SK-N-SH treated with all-trans-retinoic acid at 6 μM for 48 hours (cell line): Measurements from ENCODE around the gene ABCA1.

Source experiments
- ATAC-seq: fragments of 200-7000 bp; cut with Tn5 transposase; 3 replicates; pipeline ENCODE4 v1.9.1; 2020; ENCODE audit warnings: mild to moderate bottlenecking, moderate library complexity
- ARNTL ChIP-seq: fragments of 450-650 bp; formaldehyde crosslinking; IDR thresholded peaks from 2 replicates; pipeline ENCODE4 v1.5.0; 2020; ENCODE audit warnings: low read depth, mild to moderate bottlenecking, moderate library complexity, borderline replicate concordance
- BACH2 ChIP-seq: fragments of 250-450 bp; sonication (Bioruptor Pico); IDR thresholded peaks from 2 replicates; pipeline ENCODE4 v1.9.0; 2021; ENCODE audit warnings: mild to moderate bottlenecking, borderline replicate concordance
- CREB5 ChIP-seq: fragments of 250-450 bp; sonication (Bioruptor Pico); IDR thresholded peaks from 2 replicates; pipeline ENCODE4 v1.5.1; 2020; ENCODE audit warnings: low read depth, mild to moderate bottlenecking, moderate library complexity
- CSRNP3 ChIP-seq: fragments of 250-450 bp; sonication (Bioruptor Pico); IDR thresholded peaks from 2 replicates; pipeline ENCODE4 v1.5.1; 2021; ENCODE audit warnings: mild to moderate bottlenecking, moderate library complexity
- ESRRG ChIP-seq: fragments of 250-450 bp; sonication (Bioruptor Pico); IDR thresholded peaks from 2 replicates; pipeline ENCODE4 v1.6.1; 2021; ENCODE audit warnings: mild to moderate bottlenecking
- GLIS3 ChIP-seq: fragments of 250-450 bp; sonication (Bioruptor Pico); IDR thresholded peaks from 2 replicates; pipeline ENCODE4 v1.5.0; 2020; ENCODE audit warnings: mild to moderate bottlenecking, moderate library complexity
- ISL1 ChIP-seq: fragments of 250-450 bp; sonication (Bioruptor Pico); IDR thresholded peaks from 2 replicates; pipeline ENCODE4 v2.1.2; 2022; ENCODE audit warnings: mild to moderate bottlenecking, moderate library complexity
- OSR1 ChIP-seq: fragments of 250-450 bp; sonication (Bioruptor Pico); IDR thresholded peaks from 2 replicates; pipeline ENCODE4 v1.8.0; 2022; ENCODE audit warnings: moderate library complexity, mild to moderate bottlenecking, inconsistent platforms
- PATZ1 ChIP-seq: fragments of 250-450 bp; sonication (Bioruptor Pico); IDR thresholded peaks from 2 replicates; pipeline ENCODE4 v1.8.0; 2020; ENCODE audit warnings: mild to moderate bottlenecking, moderate library complexity, borderline replicate concordance
- RARB ChIP-seq: fragments of 250-450 bp; sonication (Bioruptor Pico); IDR thresholded peaks from 2 replicates; pipeline ENCODE4 v1.8.0; 2021; ENCODE audit warnings: mild to moderate bottlenecking, moderate library complexity
- SNAI2 ChIP-seq: fragments of 250-450 bp; sonication (Bioruptor Pico); IDR thresholded peaks from 2 replicates; pipeline ENCODE4 v1.5.0; 2020; ENCODE audit warnings: mild to moderate bottlenecking, moderate library complexity
- TCF4 ChIP-seq: fragments of 250-450 bp; sonication (Bioruptor Pico); IDR thresholded peaks from 2 replicates; pipeline ENCODE4 v1.8.0; 2021; ENCODE audit warnings: mild to moderate bottlenecking, moderate library complexity, borderline replicate concordance
- TOX ChIP-seq: fragments of 250-450 bp; sonication (Bioruptor Pico); IDR thresholded peaks from 2 replicates; pipeline ENCODE4 v1.8.0; 2021; ENCODE audit warnings: mild to moderate bottlenecking, moderate library complexity, borderline replicate concordance
- TSHZ2 ChIP-seq: fragments of 250-450 bp; sonication (Bioruptor Pico); IDR thresholded peaks from 2 replicates; pipeline ENCODE4 v1.5.0; 2020; ENCODE audit warnings: mild to moderate bottlenecking, moderate library complexity
- ZC3H10 ChIP-seq: fragments of 250-450 bp; sonication (Bioruptor Pico); IDR thresholded peaks from 2 replicates; pipeline ENCODE4 v1.5.1; 2021; ENCODE audit warnings: mild to moderate bottlenecking, moderate library complexity
- ZFP3 ChIP-seq: fragments of 250-450 bp; sonication (Bioruptor Pico); IDR thresholded peaks from 2 replicates; pipeline ENCODE4 v1.5.0; 2020; ENCODE audit warnings: mild to moderate bottlenecking, moderate library complexity
- ZNF565 ChIP-seq: fragments of 450-650 bp; formaldehyde crosslinking; conservative IDR thresholded peaks from 2 replicates; pipeline ENCODE4 v1.5.0; 2020; ENCODE audit warnings: low read depth, mild to moderate bottlenecking, moderate library complexity
- ZNF70 ChIP-seq: fragments of 450-650 bp; formaldehyde crosslinking; IDR thresholded peaks from 2 replicates; pipeline ENCODE4 v1.5.0; 2020; ENCODE audit warnings: mild to moderate bottlenecking, moderate library complexity
- ZNF8 ChIP-seq: fragments of 450-650 bp; formaldehyde crosslinking; IDR thresholded peaks from 2 replicates; pipeline ENCODE4 v1.5.0; 2020; ENCODE audit warnings: mild to moderate bottlenecking, moderate library complexity

ABCA1 gene

GRCh38 chr9:104914466-104914865 is 13.5 kb downstream of the ABCA1 start:
- ATAC-seq: no peak
- no peak for TF ChIP-seq ZNF8

- no peak for TF ChIP-seq PATZ1
- TF ChIP-seq ZNF8: no peak
- TF ChIP-seq TOX: no peak
- TF ChIP-seq, all 23 proteins: peak for 0
- ATAC-seq: no peak
Observed at GRCh38 chr9:104912606-104913005, 15.3 kb downstream of the ABCA1 start.

- TF ChIP-seq PATZ1: no peak
- no peak for TF ChIP-seq BACH2
- TF ChIP-seq ZNF70 (CRISPR knock-in tag): no peak
- ATAC-seq: no peak
Observed at GRCh38 chr9:104911032-104911607, 16.8 kb downstream of the ABCA1 start.

GRCh38 chr9:104907278-104907951 is 20.5 kb downstream of the ABCA1 start:
- TF ChIP-seq RARB (CRISPR knock-in tag): no peak; the same call in 1 of the 2 replicates
- no peak for TF ChIP-seq ZC3H10 (CRISPR knock-in tag)
- TF ChIP-seq CREB5: no peak
- no peak for TF ChIP-seq ISL1 (CRISPR knock-in tag)
- no peak for TF ChIP-seq TSHZ2 (CRISPR knock-in tag)
- TF ChIP-seq SNAI2: no peak
- TF ChIP-seq GLIS3: no peak
- TF ChIP-seq ZNF565: no peak
- TF ChIP-seq ZFP3 (CRISPR knock-in tag): no peak
- no peak for TF ChIP-seq ZNF8
- TF ChIP-seq ESRRG: no peak
- TF ChIP-seq OSR1 (CRISPR knock-in tag): no peak
- no peak for TF ChIP-seq CSRNP3 (CRISPR knock-in tag)
- no peak for TF ChIP-seq TCF4 (CRISPR knock-in tag)
- TF ChIP-seq ARNTL (CRISPR knock-in tag): no peak
- ATAC-seq: peak; percentile 82
